Measurements from ENCODE around the gene FNDC10. TPM values are rescaled to one million over a fixed set of nuclear protein-coding genes. Genes with fewer than 3 reads are reported as not detected.

FNDC10 gene
- total RNA-seq, 4 donors from 2014 or later, result 9.0 to 26.2 (median 24.5) TPM

DNA sequence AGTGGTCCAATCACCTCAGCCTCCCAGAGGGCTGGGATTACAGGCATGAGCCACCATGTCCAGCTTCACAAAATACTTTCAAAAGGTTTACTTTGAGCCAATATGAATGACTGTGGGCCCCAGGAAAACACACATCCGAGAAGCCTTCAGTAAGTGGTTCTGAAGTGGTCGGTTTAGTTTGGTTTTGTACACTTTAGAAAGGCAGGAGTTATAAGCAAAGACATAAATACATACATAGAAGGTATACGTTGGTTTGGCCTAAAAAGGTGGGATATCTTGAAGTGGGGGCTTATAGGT is 12.1 kb upstream of the FNDC10 start:
- no peak overlapping the region for H3K27ac ChIP-seq
- H3K9me3 ChIP-seq, result no peaks in the 10 kb centered on the region
- TF ChIP-seq POLR2A (IDR thresholded peaks at IDR 0.05), result no peak
- TF ChIP-seq, protein P1, sequence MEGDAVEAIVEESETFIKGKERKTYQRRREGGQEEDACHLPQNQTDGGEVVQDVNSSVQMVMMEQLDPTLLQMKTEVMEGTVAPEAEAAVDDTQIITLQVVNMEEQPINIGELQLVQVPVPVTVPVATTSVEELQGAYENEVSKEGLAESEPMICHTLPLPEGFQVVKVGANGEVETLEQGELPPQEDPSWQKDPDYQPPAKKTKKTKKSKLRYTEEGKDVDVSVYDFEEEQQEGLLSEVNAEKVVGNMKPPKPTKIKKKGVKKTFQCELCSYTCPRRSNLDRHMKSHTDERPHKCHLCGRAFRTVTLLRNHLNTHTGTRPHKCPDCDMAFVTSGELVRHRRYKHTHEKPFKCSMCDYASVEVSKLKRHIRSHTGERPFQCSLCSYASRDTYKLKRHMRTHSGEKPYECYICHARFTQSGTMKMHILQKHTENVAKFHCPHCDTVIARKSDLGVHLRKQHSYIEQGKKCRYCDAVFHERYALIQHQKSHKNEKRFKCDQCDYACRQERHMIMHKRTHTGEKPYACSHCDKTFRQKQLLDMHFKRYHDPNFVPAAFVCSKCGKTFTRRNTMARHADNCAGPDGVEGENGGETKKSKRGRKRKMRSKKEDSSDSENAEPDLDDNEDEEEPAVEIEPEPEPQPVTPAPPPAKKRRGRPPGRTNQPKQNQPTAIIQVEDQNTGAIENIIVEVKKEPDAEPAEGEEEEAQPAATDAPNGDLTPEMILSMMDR (IDR thresholded peaks at IDR 0.05), result no peak
- no peak for TF ChIP-seq EP300 (IDR thresholded peaks at IDR 0.05)
- no peak for TF ChIP-seq POLR2AphosphoS5 (IDR thresholded peaks at IDR 0.05)
- no peaks in the 10 kb centered on the region for H3K36me3 ChIP-seq
- no peaks in the 10 kb centered on the region for H3K27me3 ChIP-seq
- WGBS, result 87% methylated on average over 3 of the region's 3 CpGs
- H3K4me1 ChIP-seq, result peaks cover 26% of the 10 kb centered on the region
- DNase-seq (ENCODE audit: low spot score in 2 of 2), result no peak
- H3K4me3 ChIP-seq, result no peak overlapping the region

GRCh38 chr1:1610796-1611195 is 10.9 kb upstream of the FNDC10 start:
- no peak for TF ChIP-seq POLR2A (IDR thresholded peaks at IDR 0.05)
- TF ChIP-seq, protein P1 (IDR thresholded peaks at IDR 0.05), result no peak
- TF ChIP-seq POLR2AphosphoS5 (IDR thresholded peaks at IDR 0.05), result no peak
- no peak for TF ChIP-seq EP300 (IDR thresholded peaks at IDR 0.05)

DNA sequence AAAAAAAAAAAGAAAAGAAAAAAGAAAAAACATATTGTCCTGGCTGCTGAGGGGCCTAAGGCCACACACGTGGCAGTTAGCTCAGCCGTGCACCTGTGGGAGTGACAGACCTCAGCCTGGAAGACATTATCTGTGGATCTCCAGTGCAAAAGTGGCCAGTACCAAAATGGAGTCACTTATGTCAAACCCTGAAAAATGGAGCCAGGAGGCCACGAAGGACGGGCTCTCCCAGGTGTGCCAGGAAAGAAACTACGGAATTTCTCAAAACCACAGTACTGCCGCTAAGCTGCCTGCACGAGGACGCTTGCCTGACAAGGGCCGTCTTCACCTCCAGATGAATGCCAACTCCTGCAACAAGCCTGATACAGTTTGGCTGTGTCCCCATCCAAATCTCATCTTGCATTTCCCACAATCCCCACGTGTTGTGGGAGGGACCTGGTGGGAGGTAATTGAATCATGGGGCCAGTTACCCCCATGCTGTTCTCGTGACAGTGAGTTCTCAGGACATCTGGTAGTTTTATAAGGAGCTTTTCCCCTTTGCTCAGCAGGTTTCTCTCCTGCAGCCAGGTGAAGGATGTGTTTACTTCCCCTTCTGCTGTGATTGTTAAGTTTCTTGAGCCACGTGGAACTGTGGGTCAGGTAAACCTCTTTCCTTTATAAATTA is 10.0 kb upstream of the FNDC10 start:
- H3K36me3 ChIP-seq, result no peaks in the 10 kb centered on the region
- 60% methylated on average over 12 of the region's 12 CpGs for WGBS
- H3K4me3 ChIP-seq, result no peak overlapping the region
- H3K9me3 ChIP-seq, result no peaks in the 10 kb centered on the region
- H3K4me1 ChIP-seq, result peaks cover 15% of the 10 kb centered on the region
- TF ChIP-seq POLR2A (IDR thresholded peaks at IDR 0.05), result no peak
- TF ChIP-seq POLR2AphosphoS5 (IDR thresholded peaks at IDR 0.05), result no peak
- TF ChIP-seq, protein P1 (IDR thresholded peaks at IDR 0.05), result no peak
- TF ChIP-seq EP300 (IDR thresholded peaks at IDR 0.05), result no peak
- DNase-seq (ENCODE audit: low spot score in 2 of 2), result no peak
- no peaks in the 10 kb centered on the region for H3K27me3 ChIP-seq
- H3K27ac ChIP-seq, result no peak overlapping the region

More at GRCh38 chr1:1610796-1611195, 10.9 kb upstream of the FNDC10 start:
- no peaks in the 10 kb centered on the region for H3K9me3 ChIP-seq
- H3K4me1 ChIP-seq, result peaks cover 15% of the 10 kb centered on the region
- DNase-seq (ENCODE audit: low spot score in 2 of 2), result no peak
- no peak overlapping the region for H3K27ac ChIP-seq
- H3K4me3 ChIP-seq, result no peak overlapping the region
- no peaks in the 10 kb centered on the region for H3K27me3 ChIP-seq
- no peaks in the 10 kb centered on the region for H3K36me3 ChIP-seq
- WGBS, result 64% methylated on average over 9 of the region's 9 CpGs

DNA sequence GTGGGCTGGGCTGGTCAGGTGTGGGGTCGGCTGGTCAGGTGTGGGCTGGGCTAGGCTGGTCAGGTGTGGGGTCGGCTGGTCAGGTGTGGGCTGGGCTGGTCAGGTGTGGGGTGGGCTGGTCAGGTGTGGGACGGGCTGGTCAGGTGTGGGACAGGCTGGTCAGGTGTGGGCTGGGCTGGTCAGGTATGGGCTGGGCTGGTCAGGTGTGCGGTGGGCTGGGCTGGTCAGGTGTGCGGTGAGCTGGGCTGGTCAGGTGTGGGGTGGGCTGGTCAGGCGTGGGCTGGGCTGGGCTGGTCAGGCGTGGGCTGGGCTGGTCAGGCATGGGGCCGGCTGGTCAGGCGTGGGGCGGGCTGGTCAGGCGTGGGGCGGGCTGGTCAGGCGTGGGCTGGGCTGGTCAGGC is 6.3 kb upstream of the FNDC10 start:
- H3K27ac ChIP-seq, result no peak overlapping the region
- H3K27me3 ChIP-seq, result peaks cover 15% of the 10 kb centered on the region
- no peak for DNase-seq (ENCODE audit: low spot score in 2 of 2)
- TF ChIP-seq, protein P1 (IDR thresholded peaks at IDR 0.05), result no peak
- TF ChIP-seq POLR2AphosphoS5 (IDR thresholded peaks at IDR 0.05) (no peak), EP300 (IDR thresholded peaks at IDR 0.05) (no peak), POLR2A (IDR thresholded peaks at IDR 0.05) (no peak)
- WGBS, result 98% methylated on average over 9 of the region's 13 CpGs
- H3K4me1 ChIP-seq, result no peaks in the 10 kb centered on the region
- no peak overlapping the region for H3K4me3 ChIP-seq
- no peaks in the 10 kb centered on the region for H3K36me3 ChIP-seq
- H3K9me3 ChIP-seq, result no peaks in the 10 kb centered on the region

GRCh38 chr1:1605724-1606123 is 5.8 kb upstream of the FNDC10 start:
- DNase-seq (ENCODE audit: low spot score in 2 of 2), result no peak
- Histone ChIP-seq H3K27ac (no peak overlapping the region), H3K9me3 (no peaks in the 10 kb centered on the region), H3K4me3 (no peak overlapping the region), H3K4me1 (peaks cover 2% of the 10 kb centered on the region), H3K36me3 (no peaks in the 10 kb centered on the region), H3K27me3 (peaks cover 19% of the 10 kb centered on the region)
- TF ChIP-seq EP300 (IDR thresholded peaks at IDR 0.05) (no peak), POLR2A (IDR thresholded peaks at IDR 0.05) (no peak), POLR2AphosphoS5 (IDR thresholded peaks at IDR 0.05) (no peak)
- TF ChIP-seq, protein P1 (IDR thresholded peaks at IDR 0.05), result no peak
- WGBS, result 90% methylated on average over 11 of the region's 17 CpGs

Data from suprapubic skin (tissue), 4 donors.